H1 (cell line): Measurements from ENCODE around the gene LHFPL2. TPM values are rescaled to one million over a fixed set of nuclear protein-coding genes. Genes with fewer than 3 reads are reported as not detected.

Experiments
- BCL11A ChIP-seq, 2 experiments: IDR thresholded peaks; one replicate each; pipeline ENCODE4 v1.6.1; 2011; ENCODE audit warnings: low read depth in 2 of 2, low read length in 2 of 2, mild to moderate bottlenecking in 2 of 2
- CHD1 ChIP-seq: IDR thresholded peaks from 2 replicates; pipeline ENCODE4 v1.6.1; 2012; ENCODE audit warnings: low read depth, low read length, improper control_type of control experiment
- PHF8 ChIP-seq: fragments of 200-600 bp; sonication (generic); conservative IDR thresholded peaks from 2 replicates; pipeline ENCODE4 v1.7.1; 2012; ENCODE audit warnings: low read depth, mild to moderate bottlenecking, inconsistent platforms, low read length, moderate library complexity
- RAD21 ChIP-seq, 2 experiments: IDR thresholded peaks in 1 of 2; conservative IDR thresholded peaks in 1 of 2; 2 replicates each; pipeline ENCODE4 v1.6.1; 2011; ENCODE audit warnings: low read depth in 2 of 2, low read length in 2 of 2, improper control_type of control experiment in 1 of 2, inconsistent platforms in 1 of 2, mild to moderate bottlenecking in 1 of 2, moderate library complexity in 1 of 2
- USF2 ChIP-seq: IDR thresholded peaks from 2 replicates; pipeline ENCODE4 v1.6.1; 2011; ENCODE audit warnings: low read length, improper control_type of control experiment
- YY1 ChIP-seq: IDR thresholded peaks from 2 replicates; pipeline ENCODE4 v1.6.1; 2011; ENCODE audit warnings: low read depth, mild to moderate bottlenecking, low read length
- polyA plus RNA-seq, 7 experiments: library from polyadenylated mRNA; depleted of rRNA in 3 of 7; stranded (reverse) in 5 of 7; unstranded in 2 of 7; fragments of >200 nt in 5 of 7; fragments of 200-250 nt in 2 of 7; gene quantifications; 1 replicate in 5 of 7; 2 replicates in 1 of 7; 4 replicates in 1 of 7; pipeline versions ENCODE4 v1.2.1 to v1.2.3, GENCODE V29; 2011 to 2013; ENCODE audit warnings: missing spikeins in 2 of 7, mixed read lengths in 2 of 7
- total RNA-seq: library from RNA; stranded (reverse); fragmentation: NEBNext Ultra II Directional; extraction: Animal tissue kit (Norgen Biotek cat#: 25700); gene quantifications from 2 replicates; pipeline ENCODE4 v1.2.1, GENCODE V29; 2021

LHFPL2 gene
- total and polyA plus RNA-seq, 2 of the 8 experiments (the other 6 are each of a cell fraction or from before 2014, with no cell fraction given): 9.6 to 43.0 TPM

GRCh38 chr5:78490709-78491485 is 157.7 kb downstream of the LHFPL2 start (continued):
- TF ChIP-seq USF2 (no peak), YY1 (no peak), BCL11A (IDR thresholded peaks at IDR 0.05; ENCODE audit: low read depth in 2 of 2, low read length in 2 of 2) (no peak), PHF8 (no peak), CHD1 (no peak), RAD21 (IDR thresholded peaks at IDR 0.05 in 1 of 2, conservative IDR thresholded peaks at IDR 0.05 in 1 of 2; ENCODE audit: low read depth in 2 of 2, low read length in 2 of 2) (no peak)
